ENCODE results near the gene ALPK1.

The ALPK1 gene

GRCh38 chr4:112296949-112297880, at the start of gene ALPK1:
Gene ALPK1 (plus strand): TSS chr4:112297369.
- H3K36me3 ChIP-seq (ENCODE audit: insufficient read depth, low read length), result peaks cover 4% of the 10 kb centered on the region
- no peak within 1 kb of the TSS for H3K9ac ChIP-seq (ENCODE audit: low read length)
- H3K27ac ChIP-seq (ENCODE audit: low read depth, low read length), result peak within 1 kb of the TSS; percentile 16
- no peaks in the 10 kb centered on the region for H3K4me1 ChIP-seq (ENCODE audit: insufficient read depth, low read length)
- no peaks in the 10 kb centered on the region for H3K27me3 ChIP-seq (ENCODE audit: control insufficient read depth in 1 of 2, insufficient read depth in 2 of 2, low read length in 2 of 2)
- H3K9me3 ChIP-seq (ENCODE audit: low read length), result no peaks in the 10 kb centered on the region
- peak within 1 kb of the TSS in 1 of 2 donors; percentile 36 for H3K4me3 ChIP-seq (ENCODE audit: low read depth in 1 of 2, low read length in 2 of 2)

- Histone ChIP-seq H3K4me1 (ENCODE audit: insufficient read depth, low read length) (no peaks in the 10 kb centered on the region), H3K9me3 (ENCODE audit: low read length) (no peaks in the 10 kb centered on the region), H3K4me3 (ENCODE audit: low read depth in 1 of 2, low read length in 2 of 2) (no peak overlapping the region), H3K27me3 (ENCODE audit: control insufficient read depth in 1 of 2, insufficient read depth in 2 of 2, low read length in 2 of 2) (no peaks in the 10 kb centered on the region), H3K27ac (ENCODE audit: low read depth, low read length) (no peak overlapping the region), H3K9ac (ENCODE audit: low read length) (no peak overlapping the region), H3K36me3 (ENCODE audit: insufficient read depth, low read length) (no peaks in the 10 kb centered on the region)
These were observed 46.0 kb upstream of the ALPK1 start for GRCh38 chr4:112251019-112251643.

- no peak overlapping the region for H3K27ac ChIP-seq (ENCODE audit: low read depth, low read length)
- no peaks in the 10 kb centered on the region for H3K9me3 ChIP-seq (ENCODE audit: low read length)
- no peak overlapping the region for H3K9ac ChIP-seq (ENCODE audit: low read length)
- H3K36me3 ChIP-seq (ENCODE audit: insufficient read depth, low read length), result no peaks in the 10 kb centered on the region
- H3K4me1 ChIP-seq (ENCODE audit: insufficient read depth, low read length), result no peaks in the 10 kb centered on the region
- no peak overlapping the region for H3K4me3 ChIP-seq (ENCODE audit: low read depth in 1 of 2, low read length in 2 of 2)
- H3K27me3 ChIP-seq (ENCODE audit: control insufficient read depth in 1 of 2, insufficient read depth in 2 of 2, low read length in 2 of 2), result no peaks in the 10 kb centered on the region
These were observed 44.9 kb upstream of the ALPK1 start for GRCh38 chr4:112252234-112252633.

- Histone ChIP-seq H3K36me3 (ENCODE audit: insufficient read depth, low read length) (no peaks in the 10 kb centered on the region), H3K4me3 (ENCODE audit: low read depth in 1 of 2, low read length in 2 of 2) (no peak overlapping the region), H3K4me1 (ENCODE audit: insufficient read depth, low read length) (no peaks in the 10 kb centered on the region), H3K9me3 (ENCODE audit: low read length) (no peaks in the 10 kb centered on the region), H3K9ac (ENCODE audit: low read length) (no peak overlapping the region), H3K27ac (ENCODE audit: low read depth, low read length) (no peak overlapping the region), H3K27me3 (ENCODE audit: control insufficient read depth in 1 of 2, insufficient read depth in 2 of 2, low read length in 2 of 2) (no peaks in the 10 kb centered on the region)
These were observed 43.7 kb upstream of the ALPK1 start for GRCh38 chr4:112253382-112254000.

- Histone ChIP-seq H3K36me3 (ENCODE audit: insufficient read depth, low read length) (peaks cover 12% of the 10 kb centered on the region), H3K4me3 (ENCODE audit: low read depth in 1 of 2, low read length in 2 of 2) (no peak overlapping the region), H3K9me3 (ENCODE audit: low read length) (no peaks in the 10 kb centered on the region), H3K27me3 (ENCODE audit: control insufficient read depth in 1 of 2, insufficient read depth in 2 of 2, low read length in 2 of 2) (no peaks in the 10 kb centered on the region), H3K4me1 (ENCODE audit: insufficient read depth, low read length) (no peaks in the 10 kb centered on the region), H3K27ac (ENCODE audit: low read depth, low read length) (no peak overlapping the region), H3K9ac (ENCODE audit: low read length) (no peak overlapping the region)
These were observed 40.1 kb upstream of the ALPK1 start for GRCh38 chr4:112257098-112257497.

GRCh38 chr4:112266823-112267222, 30.3 kb upstream of the ALPK1 start:
- H3K27ac ChIP-seq (ENCODE audit: low read depth, low read length), result no peak overlapping the region
- H3K9me3 ChIP-seq (ENCODE audit: low read length), result no peaks in the 10 kb centered on the region
- peaks cover 7% of the 10 kb centered on the region for H3K36me3 ChIP-seq (ENCODE audit: insufficient read depth, low read length)
- no peaks in the 10 kb centered on the region for H3K4me1 ChIP-seq (ENCODE audit: insufficient read depth, low read length)
- H3K9ac ChIP-seq (ENCODE audit: low read length), result no peak overlapping the region
- H3K4me3 ChIP-seq (ENCODE audit: low read depth in 1 of 2, low read length in 2 of 2), result no peak overlapping the region
- H3K27me3 ChIP-seq (ENCODE audit: control insufficient read depth in 1 of 2, insufficient read depth in 2 of 2, low read length in 2 of 2), result no peaks in the 10 kb centered on the region

- no peak overlapping the region for H3K9ac ChIP-seq (ENCODE audit: low read length)
- H3K27me3 ChIP-seq (ENCODE audit: control insufficient read depth in 1 of 2, insufficient read depth in 2 of 2, low read length in 2 of 2), result no peaks in the 10 kb centered on the region
- H3K4me3 ChIP-seq (ENCODE audit: low read depth in 1 of 2, low read length in 2 of 2), result no peak overlapping the region
- H3K36me3 ChIP-seq (ENCODE audit: insufficient read depth, low read length), result peaks cover 5% of the 10 kb centered on the region
- H3K9me3 ChIP-seq (ENCODE audit: low read length), result no peaks in the 10 kb centered on the region
- no peak overlapping the region for H3K27ac ChIP-seq (ENCODE audit: low read depth, low read length)
- H3K4me1 ChIP-seq (ENCODE audit: insufficient read depth, low read length), result no peaks in the 10 kb centered on the region
These were observed 27.1 kb upstream of the ALPK1 start for GRCh38 chr4:112270051-112270450.

- no peak overlapping the region for H3K27ac ChIP-seq (ENCODE audit: low read depth, low read length)
- H3K9ac ChIP-seq (ENCODE audit: low read length), result no peak overlapping the region
- H3K36me3 ChIP-seq (ENCODE audit: insufficient read depth, low read length), result peaks cover 5% of the 10 kb centered on the region
- no peaks in the 10 kb centered on the region for H3K9me3 ChIP-seq (ENCODE audit: low read length)
- no peaks in the 10 kb centered on the region for H3K4me1 ChIP-seq (ENCODE audit: insufficient read depth, low read length)
- no peaks in the 10 kb centered on the region for H3K27me3 ChIP-seq (ENCODE audit: control insufficient read depth in 1 of 2, insufficient read depth in 2 of 2, low read length in 2 of 2)
- no peak overlapping the region for H3K4me3 ChIP-seq (ENCODE audit: low read depth in 1 of 2, low read length in 2 of 2)
These were observed 26.3 kb upstream of the ALPK1 start for GRCh38 chr4:112270640-112271421.

- H3K9me3 ChIP-seq (ENCODE audit: low read length), result no peaks in the 10 kb centered on the region
- no peak overlapping the region for H3K27ac ChIP-seq (ENCODE audit: low read depth, low read length)
These were observed 24.9 kb upstream of the ALPK1 start for GRCh38 chr4:112272292-112272691.

GRCh38 chr4:112274959-112275358, 22.2 kb upstream of the ALPK1 start:
- Histone ChIP-seq H3K27ac (ENCODE audit: low read depth, low read length) (no peak overlapping the region), H3K9ac (ENCODE audit: low read length) (no peak overlapping the region), H3K4me1 (ENCODE audit: insufficient read depth, low read length) (no peaks in the 10 kb centered on the region), H3K4me3 (ENCODE audit: low read depth in 1 of 2, low read length in 2 of 2) (no peak overlapping the region), H3K36me3 (ENCODE audit: insufficient read depth, low read length) (no peaks in the 10 kb centered on the region), H3K9me3 (ENCODE audit: low read length) (no peaks in the 10 kb centered on the region), H3K27me3 (ENCODE audit: control insufficient read depth in 1 of 2, insufficient read depth in 2 of 2, low read length in 2 of 2) (no peaks in the 10 kb centered on the region)

More at GRCh38 chr4:112272292-112272691, 24.9 kb upstream of the ALPK1 start:
- Histone ChIP-seq H3K36me3 (ENCODE audit: insufficient read depth, low read length) (peaks cover 5% of the 10 kb centered on the region), H3K9ac (ENCODE audit: low read length) (no peak overlapping the region), H3K27me3 (ENCODE audit: control insufficient read depth in 1 of 2, insufficient read depth in 2 of 2, low read length in 2 of 2) (no peaks in the 10 kb centered on the region), H3K4me3 (ENCODE audit: low read depth in 1 of 2, low read length in 2 of 2) (no peak overlapping the region), H3K4me1 (ENCODE audit: insufficient read depth, low read length) (no peaks in the 10 kb centered on the region)

- Histone ChIP-seq H3K27ac (ENCODE audit: low read depth, low read length) (no peak overlapping the region), H3K27me3 (ENCODE audit: control insufficient read depth in 1 of 2, insufficient read depth in 2 of 2, low read length in 2 of 2) (no peaks in the 10 kb centered on the region), H3K9me3 (ENCODE audit: low read length) (no peaks in the 10 kb centered on the region), H3K9ac (ENCODE audit: low read length) (no peak overlapping the region), H3K4me1 (ENCODE audit: insufficient read depth, low read length) (no peaks in the 10 kb centered on the region), H3K4me3 (ENCODE audit: low read depth in 1 of 2, low read length in 2 of 2) (no peak overlapping the region), H3K36me3 (ENCODE audit: insufficient read depth, low read length) (no peaks in the 10 kb centered on the region)
These were observed 21.1 kb upstream of the ALPK1 start for GRCh38 chr4:112276113-112276512.

All from muscle layer of colon (tissue), 2 donors.